ENCODE results near the gene TRIM40.

Gene TRIM40

DNA sequence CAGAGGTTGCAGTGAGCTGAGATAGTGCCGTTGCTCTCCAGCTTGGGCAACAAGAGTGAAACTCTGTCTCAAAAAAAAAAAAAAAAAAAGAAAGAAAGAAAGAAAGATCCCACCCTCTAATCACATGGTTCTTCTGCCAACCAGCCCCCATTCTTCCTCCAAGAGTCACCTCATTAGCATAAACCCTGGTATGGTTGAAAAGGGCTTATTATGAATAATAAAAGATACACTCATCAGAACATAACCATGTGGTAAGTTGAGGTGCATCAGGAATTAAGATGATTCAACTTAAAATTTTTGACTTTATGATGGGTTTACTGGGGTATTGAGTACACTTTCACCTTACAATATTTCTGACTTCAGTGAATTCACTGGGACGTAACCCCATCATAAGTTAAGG, 793 bp upstream of the TRIM40 start:
- no peak for TF ChIP-seq FOXP2 (optimal IDR thresholded peaks at IDR 0.05; ENCODE audit: borderline replicate concordance, extremely low read depth, extremely low read length, insufficient read depth)
- TF ChIP-seq POLR2AphosphoS5 (IDR thresholded peaks at IDR 0.05; ENCODE audit: low read depth, low read length) = no peak
- TF ChIP-seq SIN3A (IDR thresholded peaks at IDR 0.05; ENCODE audit: borderline replicate concordance, insufficient read depth, low read length) = no peak
- no peak for TF ChIP-seq TAF1 (IDR thresholded peaks at IDR 0.05; ENCODE audit: borderline replicate concordance, insufficient read depth, low read length)
- TF ChIP-seq, protein P1, sequence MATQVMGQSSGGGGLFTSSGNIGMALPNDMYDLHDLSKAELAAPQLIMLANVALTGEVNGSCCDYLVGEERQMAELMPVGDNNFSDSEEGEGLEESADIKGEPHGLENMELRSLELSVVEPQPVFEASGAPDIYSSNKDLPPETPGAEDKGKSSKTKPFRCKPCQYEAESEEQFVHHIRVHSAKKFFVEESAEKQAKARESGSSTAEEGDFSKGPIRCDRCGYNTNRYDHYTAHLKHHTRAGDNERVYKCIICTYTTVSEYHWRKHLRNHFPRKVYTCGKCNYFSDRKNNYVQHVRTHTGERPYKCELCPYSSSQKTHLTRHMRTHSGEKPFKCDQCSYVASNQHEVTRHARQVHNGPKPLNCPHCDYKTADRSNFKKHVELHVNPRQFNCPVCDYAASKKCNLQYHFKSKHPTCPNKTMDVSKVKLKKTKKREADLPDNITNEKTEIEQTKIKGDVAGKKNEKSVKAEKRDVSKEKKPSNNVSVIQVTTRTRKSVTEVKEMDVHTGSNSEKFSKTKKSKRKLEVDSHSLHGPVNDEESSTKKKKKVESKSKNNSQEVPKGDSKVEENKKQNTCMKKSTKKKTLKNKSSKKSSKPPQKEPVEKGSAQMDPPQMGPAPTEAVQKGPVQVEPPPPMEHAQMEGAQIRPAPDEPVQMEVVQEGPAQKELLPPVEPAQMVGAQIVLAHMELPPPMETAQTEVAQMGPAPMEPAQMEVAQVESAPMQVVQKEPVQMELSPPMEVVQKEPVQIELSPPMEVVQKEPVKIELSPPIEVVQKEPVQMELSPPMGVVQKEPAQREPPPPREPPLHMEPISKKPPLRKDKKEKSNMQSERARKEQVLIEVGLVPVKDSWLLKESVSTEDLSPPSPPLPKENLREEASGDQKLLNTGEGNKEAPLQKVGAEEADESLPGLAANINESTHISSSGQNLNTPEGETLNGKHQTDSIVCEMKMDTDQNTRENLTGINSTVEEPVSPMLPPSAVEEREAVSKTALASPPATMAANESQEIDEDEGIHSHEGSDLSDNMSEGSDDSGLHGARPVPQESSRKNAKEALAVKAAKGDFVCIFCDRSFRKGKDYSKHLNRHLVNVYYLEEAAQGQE (IDR thresholded peaks at IDR 0.05; ENCODE audit: insufficient read depth in 1 of 2, low read depth in 2 of 2, low read length in 2 of 2) = no peak

DNA sequence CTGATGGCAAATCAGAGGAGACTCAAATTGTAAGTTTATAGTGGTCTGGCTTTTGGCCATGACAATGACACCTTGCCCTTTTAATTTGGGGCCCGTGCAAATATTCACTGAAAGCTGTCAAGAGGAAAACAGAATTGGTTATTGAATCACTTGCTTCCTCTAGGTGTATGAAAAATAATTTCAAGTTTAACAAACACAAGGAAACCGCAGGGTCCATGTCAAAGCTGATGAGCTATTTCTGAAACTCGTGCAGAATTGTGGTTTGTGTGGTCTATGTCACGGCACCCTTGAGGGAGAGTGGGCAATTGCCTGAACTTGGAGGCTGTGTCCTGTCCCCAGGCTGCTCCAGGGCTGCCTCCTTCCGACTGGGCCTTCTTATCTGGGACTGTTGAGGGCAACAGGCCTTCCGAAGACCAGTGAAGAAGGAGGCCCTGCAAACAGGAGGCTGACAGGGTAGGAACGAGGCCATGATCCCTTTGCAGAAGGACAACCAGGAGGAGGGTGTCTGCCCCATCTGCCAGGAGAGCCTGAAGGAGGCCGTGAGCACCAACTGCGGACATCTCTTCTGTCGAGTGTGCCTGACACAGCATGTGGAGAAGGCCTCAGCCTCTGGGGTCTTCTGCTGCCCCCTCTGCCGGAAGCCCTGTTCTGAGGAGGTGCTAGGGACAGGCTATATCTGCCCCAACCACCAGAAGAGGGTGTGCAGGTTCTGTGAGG, 788 bp downstream of the TRIM40 start:
- TF ChIP-seq POLR2AphosphoS5 (IDR thresholded peaks at IDR 0.05; ENCODE audit: low read depth, low read length) (no peak), FOXP2 (optimal IDR thresholded peaks at IDR 0.05; ENCODE audit: borderline replicate concordance, extremely low read depth, extremely low read length, insufficient read depth) (no peak), SIN3A (IDR thresholded peaks at IDR 0.05; ENCODE audit: borderline replicate concordance, insufficient read depth, low read length) (no peak), TAF1 (IDR thresholded peaks at IDR 0.05; ENCODE audit: borderline replicate concordance, insufficient read depth, low read length) (no peak)
- TF ChIP-seq, protein P1 (IDR thresholded peaks at IDR 0.05; ENCODE audit: insufficient read depth in 1 of 2, low read depth in 2 of 2, low read length in 2 of 2) = no peak

DNA sequence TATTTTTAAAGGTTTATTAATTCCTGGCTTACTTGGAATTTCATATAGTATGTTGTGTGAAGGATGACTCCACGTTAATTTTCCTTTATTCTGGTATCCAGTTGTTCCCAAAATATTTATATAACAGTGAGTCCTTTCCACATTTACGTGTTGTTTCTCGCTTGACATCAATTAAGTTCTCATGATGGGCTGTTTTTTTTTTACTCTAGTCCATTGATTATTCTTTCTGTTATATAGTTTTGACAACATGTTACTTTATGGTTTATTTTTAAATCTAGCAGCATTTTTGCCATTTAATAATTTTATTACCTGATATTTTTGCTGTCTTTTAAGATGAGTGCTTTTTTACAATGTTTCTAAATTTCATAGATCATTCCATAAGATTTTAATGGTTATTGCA, 6.7 kb downstream of the TRIM40 start:
- TF ChIP-seq TAF1 (IDR thresholded peaks at IDR 0.05; ENCODE audit: borderline replicate concordance, insufficient read depth, low read length) (no peak), SIN3A (IDR thresholded peaks at IDR 0.05; ENCODE audit: borderline replicate concordance, insufficient read depth, low read length) (no peak), FOXP2 (optimal IDR thresholded peaks at IDR 0.05; ENCODE audit: borderline replicate concordance, extremely low read depth, extremely low read length, insufficient read depth) (no peak), POLR2AphosphoS5 (IDR thresholded peaks at IDR 0.05; ENCODE audit: low read depth, low read length) (no peak)
- TF ChIP-seq, protein P1 (IDR thresholded peaks at IDR 0.05; ENCODE audit: insufficient read depth in 1 of 2, low read depth in 2 of 2, low read length in 2 of 2) = no peak

DNA sequence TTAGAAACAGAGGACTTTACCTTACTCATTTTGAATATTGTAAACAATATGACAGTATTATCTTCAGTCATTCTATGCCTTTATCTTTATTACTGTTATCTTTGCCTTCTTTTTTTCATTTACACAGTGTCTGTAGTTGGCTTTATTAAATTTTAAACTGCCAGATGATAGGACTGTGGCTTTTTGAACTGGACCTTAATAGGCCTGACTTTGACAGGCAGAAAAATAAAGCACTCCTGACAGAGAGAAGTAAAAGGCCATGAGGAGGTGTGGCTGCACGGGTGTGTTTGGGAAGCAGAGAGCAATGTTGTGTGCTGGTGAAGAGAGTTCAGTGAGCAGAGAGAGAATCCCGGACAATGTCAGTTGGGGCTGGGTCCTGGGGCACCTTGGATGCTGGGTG, 7.8 kb downstream of the TRIM40 start:
- TF ChIP-seq, protein P1 (IDR thresholded peaks at IDR 0.05; ENCODE audit: insufficient read depth in 1 of 2, low read depth in 2 of 2, low read length in 2 of 2) = no peak
- TF ChIP-seq FOXP2 (optimal IDR thresholded peaks at IDR 0.05; ENCODE audit: borderline replicate concordance, extremely low read depth, extremely low read length, insufficient read depth) = no peak
- TF ChIP-seq SIN3A (IDR thresholded peaks at IDR 0.05; ENCODE audit: borderline replicate concordance, insufficient read depth, low read length) = no peak
- TF ChIP-seq POLR2AphosphoS5 (IDR thresholded peaks at IDR 0.05; ENCODE audit: low read depth, low read length) = no peak
- TF ChIP-seq TAF1 (IDR thresholded peaks at IDR 0.05; ENCODE audit: borderline replicate concordance, insufficient read depth, low read length) = no peak

Measured in PFSK-1 (cell line).